GM19193 (cell line): ENCODE results near the gene AGPAT3.

ENCODE experiments used
- POLR2A ChIP-seq: IDR thresholded peaks from 4 replicates; pipeline ENCODE4 v1.6.1; 2011; ENCODE audit not compliant: insufficient read depth, insufficient read length; ENCODE audit errors: extremely low read depth

AGPAT3 gene

DNA sequence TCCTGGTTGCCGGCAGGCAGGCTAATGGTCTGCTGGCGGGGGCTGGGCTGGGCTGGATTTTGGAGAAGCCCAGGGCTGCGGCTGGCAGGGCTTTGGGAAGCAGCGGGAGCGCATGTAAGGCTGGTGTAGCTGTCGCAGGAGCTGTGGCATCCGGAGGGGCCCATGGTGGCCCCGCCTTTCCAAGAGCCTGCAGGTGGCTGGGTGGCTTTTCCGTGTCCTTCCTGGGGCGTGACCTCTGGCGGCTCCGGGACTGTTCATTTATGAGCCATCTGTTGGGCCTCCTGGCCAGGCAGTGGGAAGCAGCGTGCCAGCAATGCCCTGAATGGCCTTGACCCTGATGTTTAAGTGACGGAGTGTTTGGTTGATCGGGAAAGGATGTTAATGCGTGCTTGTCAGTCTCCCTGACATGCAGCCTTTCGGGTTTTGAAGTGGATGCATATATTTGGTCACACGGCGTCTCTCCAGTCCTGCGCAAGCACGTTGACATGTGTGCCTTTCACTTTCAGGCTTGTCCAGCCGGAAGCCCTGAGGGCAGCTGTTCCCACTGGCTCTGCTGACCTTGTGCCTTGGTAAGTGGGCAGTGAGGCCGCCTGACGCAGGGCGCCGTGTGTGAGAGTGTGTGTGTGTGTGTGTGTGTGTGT lies 38.5 kb downstream of the AGPAT3 start:
- TF ChIP-seq POLR2A, result no peak

DNA sequence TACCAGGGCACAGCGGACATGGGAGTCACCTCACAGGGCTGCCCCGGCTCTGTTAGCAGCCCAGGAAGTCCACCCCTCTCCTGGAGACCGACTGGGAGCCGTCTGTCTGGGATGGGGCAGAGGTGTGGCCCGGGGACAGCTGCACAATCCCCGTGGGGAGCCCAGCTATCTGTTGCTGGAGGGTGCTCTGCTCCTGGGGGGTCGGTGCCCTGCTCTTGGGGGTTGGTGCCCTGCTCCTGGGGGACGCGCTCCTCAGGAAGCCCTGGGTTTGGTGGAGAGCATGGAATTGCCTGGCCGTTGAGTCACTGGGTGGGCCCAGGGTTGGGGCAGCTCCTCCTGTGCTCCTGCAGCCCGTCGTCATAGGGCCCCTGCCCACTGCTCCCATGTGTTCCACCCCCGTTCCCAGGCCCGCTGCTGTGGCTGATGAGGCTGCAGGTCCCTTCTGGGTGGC lies 39.3 kb downstream of the AGPAT3 start:
- no peak for TF ChIP-seq POLR2A

DNA sequence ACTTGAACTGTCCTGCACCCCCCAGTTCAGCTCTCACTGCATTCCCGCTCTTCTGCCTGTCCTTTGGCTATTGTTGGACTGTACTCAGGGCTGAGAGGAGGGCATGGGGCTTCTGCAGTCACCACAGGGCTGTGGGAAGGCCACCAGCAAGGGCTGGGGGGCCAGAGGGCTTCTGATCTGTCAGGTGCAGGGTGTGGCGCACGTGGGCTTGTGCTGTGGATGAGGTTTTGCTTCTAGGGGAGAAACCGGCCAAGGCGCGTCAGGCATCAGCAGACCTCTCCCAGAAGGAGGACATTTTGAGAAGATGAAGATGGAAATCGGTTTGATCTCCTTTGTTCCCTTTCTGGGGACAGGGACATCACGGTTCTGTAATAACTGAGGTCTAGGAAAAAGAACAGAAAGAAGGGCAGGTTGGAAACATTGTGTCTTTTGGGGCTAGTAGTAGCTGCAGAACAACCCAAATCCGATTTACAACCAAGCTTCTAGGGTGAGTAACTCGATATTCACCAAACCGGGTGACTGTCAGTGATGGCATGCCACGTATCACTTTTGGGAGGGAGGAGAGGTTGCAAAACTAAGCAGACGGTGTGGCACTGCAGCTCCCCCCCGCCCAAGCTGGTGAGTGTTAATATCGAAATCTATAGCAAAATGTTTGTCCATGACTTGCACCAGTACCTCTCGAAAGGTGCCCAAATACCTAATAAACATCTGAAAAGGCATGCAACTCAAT lies 40.9 kb downstream of the AGPAT3 start:
- no peak for TF ChIP-seq POLR2A

DNA sequence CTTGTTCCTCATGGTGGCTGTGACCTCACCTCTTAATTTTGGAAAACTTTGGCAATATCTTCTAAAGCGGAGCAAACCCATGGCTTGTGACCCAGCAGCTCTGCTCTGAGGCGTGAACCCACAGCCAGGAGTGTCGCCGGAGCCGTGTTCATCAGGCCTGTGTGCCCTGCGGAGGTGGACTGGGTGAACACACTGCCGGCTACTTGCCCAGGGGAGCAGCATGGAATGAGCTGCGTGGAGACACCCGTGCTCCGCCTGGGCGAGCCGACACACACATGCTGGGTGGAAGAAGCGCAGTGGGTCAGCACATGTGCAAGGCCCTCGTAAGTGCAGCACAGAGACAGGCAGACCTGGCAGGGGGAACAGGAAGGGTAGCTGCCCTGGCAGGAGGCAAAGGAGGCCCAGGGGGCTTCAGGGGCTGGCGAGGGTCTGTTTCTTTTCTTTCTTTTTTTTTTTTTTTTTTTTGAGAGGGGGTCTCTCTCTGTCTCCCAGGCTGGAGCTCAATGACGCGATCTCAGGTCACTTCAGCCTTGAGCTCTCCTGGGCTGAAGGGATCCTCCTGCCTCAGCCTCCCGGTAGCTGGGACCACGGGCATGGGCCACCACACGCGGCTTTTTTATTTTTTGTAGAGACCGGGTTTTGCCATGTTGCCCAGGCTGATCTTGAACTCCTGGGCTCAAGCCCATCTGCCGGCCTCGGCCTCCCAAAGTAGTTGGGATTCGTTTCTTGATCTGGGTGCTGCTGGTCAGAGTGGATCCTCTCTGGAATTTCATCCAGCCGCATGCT lies 41.8 kb downstream of the AGPAT3 start:
- TF ChIP-seq POLR2A, result no peak

DNA sequence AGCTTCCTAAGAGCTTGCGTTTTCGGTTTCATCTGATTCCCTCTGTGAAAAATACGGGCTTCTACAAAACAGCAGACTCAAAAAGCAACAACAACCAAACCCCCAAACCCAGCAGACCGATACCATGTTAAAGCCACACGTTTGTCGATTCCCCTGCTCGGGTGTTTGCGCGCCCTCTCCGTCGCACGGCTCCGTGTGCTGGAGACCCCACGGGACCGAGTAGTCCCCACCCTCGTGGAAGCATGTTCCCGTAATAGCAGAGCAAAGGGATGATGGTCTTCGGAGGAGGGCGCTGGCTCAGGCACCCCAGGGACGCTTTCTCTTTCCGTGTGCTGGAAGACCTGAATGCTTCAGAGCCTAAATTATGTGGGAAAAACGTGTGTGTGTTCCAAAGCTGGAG lies 42.7 kb downstream of the AGPAT3 start:
- no peak for TF ChIP-seq POLR2A

DNA sequence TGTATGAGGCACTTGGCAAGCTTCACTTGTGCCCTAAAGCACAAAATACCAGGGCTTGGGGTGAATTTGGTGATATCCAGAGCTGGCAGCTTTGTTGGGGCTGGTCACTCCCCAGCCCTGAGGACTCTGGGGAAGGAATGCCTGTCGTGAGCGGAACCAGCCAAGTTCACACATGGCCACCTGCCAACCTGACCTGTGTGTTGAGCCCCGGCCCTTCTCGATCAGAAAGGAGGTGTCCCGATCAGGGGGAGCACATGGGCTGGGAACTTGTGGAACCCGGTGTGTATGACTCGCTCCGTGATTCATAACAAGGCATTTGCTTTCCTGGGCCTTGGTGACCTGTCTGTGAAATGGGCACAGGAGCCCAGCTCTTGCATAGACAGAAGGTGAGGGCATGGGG lies 43.1 kb downstream of the AGPAT3 start:
- TF ChIP-seq POLR2A, result no peak

DNA sequence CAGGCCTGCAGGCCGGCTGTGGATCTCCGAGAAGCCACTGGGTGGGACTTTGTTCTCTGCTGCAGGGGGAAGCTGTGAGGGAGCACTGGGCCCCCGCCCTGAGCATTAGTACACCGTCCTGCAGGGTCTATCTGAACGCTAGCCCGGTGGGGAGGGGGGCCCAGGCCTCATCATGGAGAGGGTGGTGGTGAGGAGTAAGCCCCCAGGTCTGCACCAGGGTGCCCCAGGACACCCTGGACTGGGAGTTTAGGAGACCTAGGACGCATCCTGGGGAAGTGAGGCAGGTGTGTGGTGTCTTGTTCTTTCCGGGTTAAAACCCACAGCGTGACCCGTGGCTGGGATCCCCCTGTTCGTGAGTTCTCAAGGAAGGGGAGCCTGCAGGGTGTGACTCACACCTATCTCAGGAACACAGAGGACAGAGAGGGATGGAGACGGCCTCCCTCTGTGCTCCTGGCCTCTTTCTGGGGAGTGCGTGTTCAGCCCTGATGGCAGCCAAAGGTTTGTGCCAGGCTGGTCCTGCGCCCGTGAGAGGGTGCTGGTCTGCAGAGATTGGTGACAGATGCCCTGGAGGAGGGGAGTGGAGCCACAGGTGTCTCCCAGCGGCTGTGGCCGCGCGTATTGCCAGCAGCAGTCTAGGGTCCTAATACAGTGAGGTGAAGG lies 44.8 kb downstream of the AGPAT3 start:
- no peak for TF ChIP-seq POLR2A

DNA sequence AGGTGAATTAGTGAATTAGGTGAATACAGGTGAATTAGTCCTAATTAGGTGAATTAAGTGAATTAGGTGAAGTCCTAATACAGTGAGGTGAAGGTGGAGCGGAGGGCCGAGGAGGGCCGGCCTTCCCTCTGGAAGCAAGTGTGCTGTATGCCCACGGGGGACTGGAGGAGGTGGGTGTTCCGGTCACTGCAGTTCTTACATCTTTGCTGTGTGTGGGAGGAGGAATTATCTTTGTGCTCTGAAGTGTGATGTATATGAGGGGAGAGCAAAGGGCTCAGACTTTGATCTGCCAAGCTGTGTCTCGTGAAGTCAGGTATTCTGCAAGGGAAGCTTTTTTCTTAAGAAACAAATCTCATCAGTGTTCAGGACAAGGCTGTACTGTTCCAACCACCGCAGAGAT lies 45.4 kb downstream of the AGPAT3 start:
- no peak for TF ChIP-seq POLR2A

DNA sequence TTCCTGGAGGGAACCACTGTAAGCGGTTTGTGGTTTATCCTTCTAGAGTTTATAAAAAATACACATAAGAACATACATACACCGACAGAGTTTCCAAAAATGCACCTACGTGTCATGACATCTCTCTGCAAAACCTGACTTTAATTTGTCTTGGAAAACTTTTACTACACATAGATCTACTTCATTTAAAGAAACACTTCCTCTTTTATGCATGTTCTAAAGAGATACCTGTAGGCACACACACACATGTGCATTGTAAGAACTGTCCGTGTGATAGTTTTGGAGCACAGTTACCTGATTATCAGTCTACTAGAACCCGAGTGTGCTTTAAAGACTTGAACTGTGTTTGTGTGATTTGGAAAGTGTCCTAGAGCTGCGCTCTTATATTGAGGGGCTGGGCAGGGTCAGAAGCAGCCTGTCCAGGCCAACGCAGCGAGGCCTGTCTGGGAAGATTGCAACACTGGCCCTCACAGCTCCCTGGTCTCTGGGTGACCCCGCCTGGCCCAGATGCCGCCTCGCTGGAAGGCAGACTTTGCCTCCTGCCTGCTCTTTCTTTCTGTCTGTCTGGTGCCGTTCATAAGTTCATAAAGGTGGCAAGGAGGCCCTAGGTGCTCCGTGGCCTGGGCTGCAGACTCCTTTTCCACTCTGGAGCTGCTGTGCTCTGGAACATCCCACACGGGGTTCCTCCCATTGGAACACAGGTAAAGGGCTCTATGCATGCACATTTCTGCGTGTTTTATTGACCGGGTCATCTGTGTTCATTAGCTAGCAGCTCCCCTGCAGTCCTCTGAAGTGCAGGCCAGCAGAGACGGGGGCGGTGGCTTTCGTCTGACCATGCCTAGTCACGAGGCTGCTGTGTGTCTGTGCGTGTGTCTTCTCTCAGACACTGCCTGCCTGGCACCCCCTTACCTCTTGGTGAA lies 46.3 kb downstream of the AGPAT3 start:
- no peak for TF ChIP-seq POLR2A

DNA sequence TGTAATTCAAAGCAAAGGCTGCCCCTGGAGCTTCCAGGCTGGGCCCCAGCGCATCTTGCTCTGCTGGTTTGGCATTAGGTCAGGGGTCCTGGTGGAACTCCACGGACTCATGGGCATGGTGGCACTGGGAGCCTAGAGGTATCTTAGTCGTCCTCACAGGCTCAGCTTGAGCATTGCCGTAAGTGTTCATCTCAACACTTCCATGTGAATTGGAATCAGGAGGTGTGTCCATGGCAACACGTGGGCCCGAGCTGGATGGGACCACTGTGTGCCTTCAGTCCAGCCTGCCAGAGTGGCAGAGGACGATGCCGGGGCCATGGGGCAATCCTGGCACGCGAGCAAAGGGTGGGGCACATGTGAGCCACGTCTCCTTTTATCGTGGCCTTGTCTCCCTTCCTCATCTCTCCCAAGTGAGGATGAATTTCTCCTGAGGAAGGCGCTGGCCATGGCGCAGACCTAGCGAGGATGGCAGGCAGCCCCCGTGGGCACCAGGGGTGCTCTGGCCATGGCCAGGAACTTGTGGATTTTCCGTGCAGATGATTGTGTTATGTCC lies 47.0 kb downstream of the AGPAT3 start:
- TF ChIP-seq POLR2A, result no peak

DNA sequence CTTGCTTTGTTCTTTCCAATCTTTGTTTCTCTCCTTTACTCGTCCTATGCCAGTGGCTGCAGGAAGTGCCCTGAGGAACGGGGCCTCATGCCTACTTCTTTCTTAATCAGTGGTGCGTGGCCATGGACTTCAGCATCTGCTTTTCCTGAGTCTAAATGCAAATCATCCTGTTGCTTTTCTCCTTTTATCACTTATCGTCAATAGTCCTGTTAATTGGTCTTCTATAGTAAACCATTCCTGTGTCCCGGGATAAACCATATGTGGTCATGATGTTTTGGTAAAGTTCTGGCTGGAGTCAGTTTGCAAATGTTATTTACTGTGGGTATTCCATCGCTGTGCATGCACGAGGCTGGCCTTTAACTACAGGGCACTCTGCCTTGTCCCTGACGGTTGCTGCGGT lies 47.5 kb downstream of the AGPAT3 start:
- TF ChIP-seq POLR2A, result no peak

DNA sequence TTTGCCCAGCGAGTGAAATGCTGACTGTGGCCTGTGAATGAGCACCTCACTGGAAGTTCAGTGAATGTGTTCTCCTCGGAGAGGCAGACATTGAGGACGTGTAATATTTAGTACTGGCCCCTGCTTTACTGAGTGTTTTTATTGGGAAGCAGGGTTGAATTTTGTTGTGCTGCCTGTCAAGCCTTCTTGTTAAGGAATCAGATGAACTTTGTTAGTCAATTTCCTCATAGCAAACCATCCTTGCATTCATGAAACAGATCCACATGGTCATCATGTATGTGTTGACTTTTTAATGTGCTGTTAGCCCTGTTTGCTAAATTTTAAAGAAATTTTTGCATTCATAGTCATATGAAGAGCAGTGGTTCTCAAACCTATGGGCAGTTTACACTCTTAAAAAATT lies 47.9 kb downstream of the AGPAT3 start:
- no peak for TF ChIP-seq POLR2A

DNA sequence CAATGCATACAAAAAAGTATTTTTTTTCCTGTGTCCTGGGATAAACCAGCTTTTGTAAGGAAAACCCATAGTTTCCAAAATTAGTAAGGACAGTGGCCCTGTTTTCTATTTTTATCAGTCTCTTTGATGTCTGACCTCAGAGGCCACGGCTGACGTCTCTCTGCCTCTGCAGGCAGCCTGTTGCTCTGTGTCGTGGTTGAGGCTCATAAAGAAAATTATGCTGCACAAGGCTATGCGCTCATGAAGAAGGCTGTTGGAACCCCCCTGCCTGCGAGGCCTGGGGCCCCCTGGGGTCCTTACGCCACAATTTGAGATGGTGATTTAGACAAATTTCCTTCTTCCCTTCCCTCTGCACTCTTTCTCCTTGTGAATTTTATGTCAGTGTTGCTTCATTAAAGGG lies 48.9 kb downstream of the AGPAT3 start:
- TF ChIP-seq POLR2A, result no peak

DNA sequence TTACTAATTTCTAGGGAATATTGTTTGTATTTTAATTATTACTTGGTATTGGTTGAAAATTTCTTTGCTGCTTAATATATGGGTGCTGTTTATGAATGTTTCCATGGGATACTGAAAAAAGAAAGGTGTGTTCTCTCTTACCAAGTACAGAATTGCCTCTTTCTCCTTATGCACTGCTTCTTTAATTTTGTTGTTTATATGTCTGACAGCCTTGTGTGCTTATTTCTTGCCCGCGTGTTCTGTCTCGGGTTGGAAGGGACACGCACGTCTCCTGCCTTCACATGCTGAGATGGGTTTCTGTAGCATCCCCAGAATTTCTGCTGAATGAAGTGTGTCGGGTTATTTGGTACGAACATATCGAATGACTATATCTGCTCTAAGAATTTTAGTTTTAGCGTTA lies 51.1 kb downstream of the AGPAT3 start:
- no peak for TF ChIP-seq POLR2A
